SK-N-SH (cell line): Measurements from ENCODE around the gene FTCD. TPM values are rescaled to one million over a fixed set of nuclear protein-coding genes. Genes with fewer than 3 reads are reported as not detected.

Experiments used
- CTCF ChIA-PET: fragments of 300-600, 350-600 bp; formaldehyde crosslinking; extraction: SDS; loops from one replicate; lab custom pipeline; 2021; lab: Yijun Ruan, JAX
- POLR2A ChIA-PET: fragments of 350-600 bp; sonication (Branson Sonifier 250); formaldehyde crosslinking; extraction: SDS; loops from one replicate; lab custom pipeline; 2020; ENCODE audit warnings: antibody characterized with exemption, inconsistent platforms; lab: Yijun Ruan, JAX
- DNase-seq: peaks from one replicate; pipeline ENCODE4 v3.0.0; 2012
- H2AFZ ChIP-seq: fragments of 200-600 bp; sonication (generic); 2 replicates; pipeline ENCODE4 v1.8.1; 2016; ENCODE audit warnings: antibody characterized with exemption, mild to moderate bottlenecking, low read depth
- H3F3A ChIP-seq: fragments of 200-600 bp; sonication (generic); replicated peaks from 2 replicates; pipeline ENCODE3; 2016; ENCODE audit warnings: antibody characterized with exemption, mild to moderate bottlenecking; ENCODE audit not compliant: insufficient read depth
- H3K27ac ChIP-seq, 2 experiments: fragments of 200-500 bp in 1 of 2; fragments of 200-600 bp in 1 of 2; sonication (Bioruptor generic) in 1 of 2; sonication (generic), shearing (Covaris generic) in 1 of 2; 2 replicates each; pipeline versions ENCODE4 v1.5.1 to v1.6.1; 2014 to 2016; ENCODE audit warnings: low read depth in 2 of 2, inconsistent platforms in 1 of 2, low read length in 1 of 2, mild to moderate bottlenecking in 1 of 2, mixed read lengths in 1 of 2
- H3K27me3 ChIP-seq: fragments of 200-600 bp; sonication (generic), shearing (Covaris generic); 2 replicates; pipeline ENCODE4 v1.6.1; 2016; ENCODE audit warnings: mixed run types; ENCODE audit not compliant: insufficient read depth
- H3K36me3 ChIP-seq, 2 experiments: fragments of 200-500 bp in 1 of 2; fragments of 200-600 bp in 1 of 2; sonication (Bioruptor generic) in 1 of 2; sonication (generic) in 1 of 2; replicated peaks in 1 of 2; 2 replicates each; pipeline versions ENCODE3 to v1.5.1; 2014 to 2016; ENCODE audit warnings: low read length in 1 of 2, mild to moderate bottlenecking in 1 of 2; ENCODE audit not compliant: insufficient read depth in 2 of 2, control insufficient read depth in 1 of 2
- H3K4me1 ChIP-seq, 2 experiments: fragments of 200-500 bp in 1 of 2; fragments of 200-600 bp in 1 of 2; sonication (Bioruptor generic) in 1 of 2; sonication (generic), shearing (Covaris generic) in 1 of 2; 2 replicates each; pipeline versions ENCODE4 v1.5.1 to v1.6.1; 2014 to 2016; ENCODE audit warnings: low read depth in 1 of 2, low read length in 1 of 2, mixed run types in 1 of 2; ENCODE audit not compliant: insufficient read depth in 2 of 2, control insufficient read depth in 1 of 2
- H3K4me2 ChIP-seq: fragments of 200-600 bp; sonication (generic), shearing (Covaris generic); 2 replicates; pipeline ENCODE4 v1.6.1; 2017; ENCODE audit warnings: mixed run types
- H3K4me3 ChIP-seq, 2 experiments: fragments of 200-500 bp in 1 of 2; fragments of 200-600 bp in 1 of 2; sonication (Bioruptor generic) in 1 of 2; sonication (generic), shearing (Covaris generic) in 1 of 2; 2 replicates each; pipeline versions ENCODE4 v1.5.1 to v1.8.1; 2014 to 2016; ENCODE audit warnings: low read depth in 2 of 2, inconsistent platforms in 1 of 2, low read length in 1 of 2, mild to moderate bottlenecking in 1 of 2, mixed read lengths in 1 of 2, moderate library complexity in 1 of 2
- H3K79me2 ChIP-seq: fragments of 200-600 bp; sonication (generic); 2 replicates; pipeline ENCODE4 v1.8.1; 2017; ENCODE audit warnings: mild to moderate bottlenecking; ENCODE audit not compliant: insufficient read depth
- H3K9ac ChIP-seq: fragments of 200-600 bp; sonication (generic); 2 replicates; pipeline ENCODE4 v1.6.1; 2017; ENCODE audit warnings: mixed run types
- H3K9me2 ChIP-seq: fragments of 200-600 bp; sonication (generic); 2 replicates; pipeline ENCODE4 v1.6.1; 2017; ENCODE audit warnings: mixed run types
- H3K9me3 ChIP-seq: fragments of 200-600 bp; sonication (generic); 2 replicates; pipeline ENCODE4 v1.6.1; 2017; ENCODE audit warnings: mixed run types, mild to moderate bottlenecking, moderate library complexity
- H4K20me1 ChIP-seq: fragments of 200-600 bp; sonication (generic); 2 replicates; pipeline ENCODE4 v1.6.1; 2017; ENCODE audit warnings: mild to moderate bottlenecking, mixed run types; ENCODE audit not compliant: insufficient read depth
- CHD2 ChIP-seq: fragments of 150-350 bp; IDR thresholded peaks from 2 replicates; pipeline ENCODE4 v1.6.1; 2018; ENCODE audit warnings: low read length; ENCODE audit not compliant: partially characterized antibody
- EZH2phosphoT487 ChIP-seq: fragments of 200-600 bp; sonication (generic); IDR thresholded peaks from 2 replicates; pipeline ENCODE4 v1.6.1; 2017; ENCODE audit warnings: low read depth, mixed run types, mild to moderate bottlenecking, antibody characterized with exemption, moderate library complexity, borderline replicate concordance
- FOSL2 ChIP-seq: IDR thresholded peaks from 2 replicates; pipeline ENCODE4 v1.4.0; 2012; ENCODE audit warnings: low read depth, mild to moderate bottlenecking, moderate library complexity, borderline replicate concordance
- FOXM1 ChIP-seq: IDR thresholded peaks from 2 replicates; pipeline ENCODE4 v1.4.0; 2012; ENCODE audit warnings: low read depth, mild to moderate bottlenecking
- GABPA ChIP-seq: IDR thresholded peaks from 2 replicates; pipeline ENCODE4 v1.4.0; 2012; ENCODE audit warnings: low read depth, mild to moderate bottlenecking
- GATA2 ChIP-seq: sonication (generic); formaldehyde crosslinking; IDR thresholded peaks from 2 replicates; pipeline ENCODE4 v1.5.0; 2020; ENCODE audit warnings: mild to moderate bottlenecking, missing genetic modification reagents
- JUND ChIP-seq: IDR thresholded peaks from 2 replicates; pipeline ENCODE4 v1.4.0; 2012
- MEF2A ChIP-seq: IDR thresholded peaks from 2 replicates; pipeline ENCODE4 v1.4.0; 2012; ENCODE audit warnings: low read depth, borderline replicate concordance
- MXI1 ChIP-seq: IDR thresholded peaks from 2 replicates; pipeline ENCODE4 v1.6.1; 2012; ENCODE audit warnings: mild to moderate bottlenecking, low read depth, low read length, improper control_type of control experiment
- NFIC ChIP-seq: IDR thresholded peaks from 2 replicates; pipeline ENCODE4 v1.4.0; 2012; ENCODE audit warnings: borderline replicate concordance
- RXRA ChIP-seq: IDR thresholded peaks from 2 replicates; pipeline ENCODE4 v1.4.0; 2012; ENCODE audit warnings: low read depth, mild to moderate bottlenecking, borderline replicate concordance
- TCF12 ChIP-seq: IDR thresholded peaks from 2 replicates; pipeline ENCODE4 v1.4.0; 2012
- TEAD4 ChIP-seq: IDR thresholded peaks from 2 replicates; pipeline ENCODE4 v1.4.0; 2012; ENCODE audit warnings: mild to moderate bottlenecking, borderline replicate concordance; ENCODE audit not compliant: insufficient read depth
- WGBS: methylation state at CpG from one replicate; pipeline ENCODE4 v1.1.6; 2017; ENCODE audit warnings: low lambda C conversion rate; 5-methylcytosine and 5-hydroxymethylcytosine counted together
- polyA plus RNA-seq, 3 experiments: library from polyadenylated mRNA; depleted of rRNA; stranded (reverse); fragments of >200 nt; gene quantifications; 2 replicates each; pipeline ENCODE4 v1.2.3, GENCODE V29; 2012
- TF ChIP-seq, protein P1 (sequence below): fragments of 200-600 bp; sonication (generic); IDR thresholded peaks from 2 replicates; pipeline ENCODE4 v1.6.1; 2017; ENCODE audit warnings: antibody characterized with exemption, mild to moderate bottlenecking, moderate library complexity
- TF ChIP-seq, protein P2 (sequence below): IDR thresholded peaks from 2 replicates; pipeline ENCODE4 v1.4.0; 2012; ENCODE audit warnings: low read depth
- TF ChIP-seq, protein P3 (sequence below): IDR thresholded peaks from 2 replicates; pipeline ENCODE4; 2012
- TF ChIP-seq, protein P4 (sequence below): fragments of 150-350 bp; IDR thresholded peaks from 2 replicates; pipeline ENCODE4 v1.6.1; 2017; ENCODE audit warnings: antibody characterized with exemption, low read length, low read depth, borderline replicate concordance

FTCD gene
- polyA plus RNA-seq, 1 of the 3 experiments (the other 2 are of a cell fraction), result 0.33 TPM

DNA sequence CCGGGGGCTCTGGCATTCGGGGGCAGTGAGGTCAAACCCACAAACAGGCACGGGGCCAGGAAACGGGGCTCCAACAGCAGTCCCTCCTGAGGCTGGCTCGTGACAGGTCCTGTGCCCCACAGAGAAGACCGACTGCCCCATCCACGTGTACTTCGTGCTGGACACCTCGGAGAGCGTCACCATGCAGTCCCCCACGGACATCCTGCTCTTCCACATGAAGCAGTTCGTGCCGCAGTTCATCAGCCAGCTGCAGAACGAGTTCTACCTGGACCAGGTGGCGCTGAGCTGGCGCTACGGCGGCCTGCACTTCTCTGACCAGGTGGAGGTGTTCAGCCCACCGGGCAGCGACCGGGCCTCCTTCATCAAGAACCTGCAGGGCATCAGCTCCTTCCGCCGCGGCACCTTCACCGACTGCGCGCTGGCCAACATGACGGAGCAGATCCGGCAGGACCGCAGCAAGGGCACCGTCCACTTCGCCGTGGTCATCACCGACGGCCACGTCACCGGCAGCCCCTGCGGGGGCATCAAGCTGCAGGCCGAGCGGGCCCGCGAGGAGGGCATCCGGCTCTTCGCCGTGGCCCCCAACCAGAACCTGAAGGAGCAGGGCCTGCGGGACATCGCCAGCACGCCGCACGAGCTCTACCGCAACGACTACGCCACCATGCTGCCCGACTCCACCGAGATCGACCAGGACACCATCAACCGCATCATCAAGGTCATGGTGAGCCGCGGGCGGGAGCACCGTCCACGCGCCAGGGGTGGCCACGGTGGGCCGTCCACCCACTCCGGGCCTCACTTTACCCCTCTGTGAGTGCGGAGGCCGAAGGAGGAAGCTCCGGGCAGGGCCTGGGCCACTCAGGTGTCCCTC lies 43.3 kb downstream of the FTCD start:
- POLR2A ChIA-PET, result no interaction called here
- WGBS, result no CpG with 5 or more reads among the region's 69 CpGs
- H3K79me2 ChIP-seq, result peaks cover 39% of the 10 kb centered on the region

DNA sequence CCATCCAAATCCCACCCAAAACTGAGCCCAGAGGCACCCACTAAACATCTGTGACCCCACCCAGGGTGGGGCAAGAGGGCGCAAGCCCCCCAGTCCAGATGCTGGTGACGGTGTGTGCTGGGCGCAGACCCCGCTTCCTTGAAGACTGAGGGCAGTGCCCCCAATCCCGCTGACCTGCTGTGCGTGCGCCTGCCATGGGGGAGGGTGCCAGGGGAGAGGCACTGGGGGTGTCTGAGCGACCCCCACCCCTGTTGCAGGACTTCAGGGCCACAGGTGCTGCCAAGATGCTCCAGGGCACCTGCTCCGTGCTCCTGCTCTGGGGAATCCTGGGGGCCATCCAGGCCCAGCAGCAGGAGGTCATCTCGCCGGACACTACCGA lies 44.2 kb downstream of the FTCD start:
- DNase-seq, result peak; percentile 25
- Histone ChIP-seq H3K4me1 (peaks cover 0 to 27% of the 10 kb centered on the region in 2 experiments; a peak in 1 of 4 replicates), H3K9me2 (no peaks in the 10 kb centered on the region), H4K20me1 (peaks cover 12% of the 10 kb centered on the region), H2AFZ (no peak overlapping the region), H3F3A (no peaks in the 10 kb centered on the region), H3K4me3 (no peak overlapping the region), H3K79me2 (peaks cover 48% of the 10 kb centered on the region), H3K9me3 (no peaks in the 10 kb centered on the region), H3K36me3 (peaks cover 25 to 37% of the 10 kb centered on the region in 2 experiments), H3K27me3 (no peaks in the 10 kb centered on the region), H3K9ac (no peak overlapping the region), H3K4me2 (no peak overlapping the region), H3K27ac (peak overlapping the region in 1 of 2 experiments; percentile 64; a peak in 1 of 4 replicates)
- TF ChIP-seq JUND (no peak), FOXM1 (no peak), GABPA (no peak), MXI1 (no peak), TCF12 (no peak), CHD2 (no peak), MEF2A (no peak), NFIC (no peak), GATA2 (CRISPR knock-in tag) (no peak), TEAD4 (no peak), FOSL2 (no peak)
- TF ChIP-seq, protein P1, sequence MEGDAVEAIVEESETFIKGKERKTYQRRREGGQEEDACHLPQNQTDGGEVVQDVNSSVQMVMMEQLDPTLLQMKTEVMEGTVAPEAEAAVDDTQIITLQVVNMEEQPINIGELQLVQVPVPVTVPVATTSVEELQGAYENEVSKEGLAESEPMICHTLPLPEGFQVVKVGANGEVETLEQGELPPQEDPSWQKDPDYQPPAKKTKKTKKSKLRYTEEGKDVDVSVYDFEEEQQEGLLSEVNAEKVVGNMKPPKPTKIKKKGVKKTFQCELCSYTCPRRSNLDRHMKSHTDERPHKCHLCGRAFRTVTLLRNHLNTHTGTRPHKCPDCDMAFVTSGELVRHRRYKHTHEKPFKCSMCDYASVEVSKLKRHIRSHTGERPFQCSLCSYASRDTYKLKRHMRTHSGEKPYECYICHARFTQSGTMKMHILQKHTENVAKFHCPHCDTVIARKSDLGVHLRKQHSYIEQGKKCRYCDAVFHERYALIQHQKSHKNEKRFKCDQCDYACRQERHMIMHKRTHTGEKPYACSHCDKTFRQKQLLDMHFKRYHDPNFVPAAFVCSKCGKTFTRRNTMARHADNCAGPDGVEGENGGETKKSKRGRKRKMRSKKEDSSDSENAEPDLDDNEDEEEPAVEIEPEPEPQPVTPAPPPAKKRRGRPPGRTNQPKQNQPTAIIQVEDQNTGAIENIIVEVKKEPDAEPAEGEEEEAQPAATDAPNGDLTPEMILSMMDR, result no peak
- TF ChIP-seq, protein P2, sequence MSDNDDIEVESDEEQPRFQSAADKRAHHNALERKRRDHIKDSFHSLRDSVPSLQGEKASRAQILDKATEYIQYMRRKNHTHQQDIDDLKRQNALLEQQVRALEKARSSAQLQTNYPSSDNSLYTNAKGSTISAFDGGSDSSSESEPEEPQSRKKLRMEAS, result no peak
- TF ChIP-seq, protein P3, sequence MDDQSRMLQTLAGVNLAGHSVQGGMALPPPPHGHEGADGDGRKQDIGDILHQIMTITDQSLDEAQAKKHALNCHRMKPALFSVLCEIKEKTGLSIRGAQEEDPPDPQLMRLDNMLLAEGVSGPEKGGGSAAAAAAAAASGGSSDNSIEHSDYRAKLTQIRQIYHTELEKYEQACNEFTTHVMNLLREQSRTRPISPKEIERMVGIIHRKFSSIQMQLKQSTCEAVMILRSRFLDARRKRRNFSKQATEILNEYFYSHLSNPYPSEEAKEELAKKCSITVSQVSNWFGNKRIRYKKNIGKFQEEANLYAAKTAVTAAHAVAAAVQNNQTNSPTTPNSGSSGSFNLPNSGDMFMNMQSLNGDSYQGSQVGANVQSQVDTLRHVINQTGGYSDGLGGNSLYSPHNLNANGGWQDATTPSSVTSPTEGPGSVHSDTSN, result no peak
- POLR2A ChIA-PET, result no interaction called here
- WGBS, result 95% methylated on average over 6 of the region's 12 CpGs
- CTCF ChIA-PET, result interaction anchor here (0.9 kb wide), 1 partner anchor 141 kb away, joined by 3 read pairs; no protein-coding TSS in a partner anchor

More for the DNA sequence above, 43.3 kb downstream of the FTCD start:
- peak; percentile 11 for DNase-seq
- Histone ChIP-seq H3K4me1 (peaks cover 0 to 27% of the 10 kb centered on the region in 2 experiments; a peak in 1 of 4 replicates), H3K9me3 (no peaks in the 10 kb centered on the region), H3K9me2 (no peaks in the 10 kb centered on the region), H3K4me3 (no peak overlapping the region), H3K36me3 (peaks cover 29 to 31% of the 10 kb centered on the region in 2 experiments), H4K20me1 (peaks cover 12% of the 10 kb centered on the region), H2AFZ (no peak overlapping the region), H3K27ac (no peak overlapping the region; a peak in 1 of 4 replicates), H3K4me2 (no peak overlapping the region), H3F3A (no peaks in the 10 kb centered on the region), H3K9ac (no peak overlapping the region), H3K27me3 (no peaks in the 10 kb centered on the region)
- CTCF ChIA-PET, result interaction anchor here (1.2 kb wide), 1 partner anchor 31 kb away, joined by 3 read pairs; no protein-coding TSS in a partner anchor
- TF ChIP-seq TEAD4, result no peak
- no peak for TF ChIP-seq RXRA
- TF ChIP-seq, protein P2, result no peak
- no peak for TF ChIP-seq EZH2phosphoT487
- TF ChIP-seq, protein P4, sequence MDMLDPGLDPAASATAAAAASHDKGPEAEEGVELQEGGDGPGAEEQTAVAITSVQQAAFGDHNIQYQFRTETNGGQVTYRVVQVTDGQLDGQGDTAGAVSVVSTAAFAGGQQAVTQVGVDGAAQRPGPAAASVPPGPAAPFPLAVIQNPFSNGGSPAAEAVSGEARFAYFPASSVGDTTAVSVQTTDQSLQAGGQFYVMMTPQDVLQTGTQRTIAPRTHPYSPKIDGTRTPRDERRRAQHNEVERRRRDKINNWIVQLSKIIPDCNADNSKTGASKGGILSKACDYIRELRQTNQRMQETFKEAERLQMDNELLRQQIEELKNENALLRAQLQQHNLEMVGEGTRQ, result no peak
